ENCODE measurements around the gene LRRC37A3. TPM values are rescaled to one million over a fixed set of nuclear protein-coding genes. Genes with fewer than 3 reads are reported as not detected.
"Not testable (repeated sequence)": the region's sequence is repeated elsewhere in the genome, so short reads cannot be mapped to it uniquely, and the experiment has no call there.

Gene LRRC37A3
- total RNA-seq, 2 donors from 2014 or later = 5.5 to 22.0 TPM

GRCh38 chr17:64838513-64838912 lies 80.8 kb downstream of the LRRC37A3 start:
- peaks cover 14% of the 10 kb centered on the region for H3K4me1 Mint-ChIP-seq (ENCODE audit: low read depth)
- H3K4me3 Mint-ChIP-seq; DNase-seq; H3K27ac Mint-ChIP-seq; ATAC-seq (replicated peaks in 1 of 2); H3K9me3 Mint-ChIP-seq; H3K27me3 Mint-ChIP-seq (ENCODE audit: low read depth); H3K36me3 Mint-ChIP-seq (ENCODE audit: insufficient read depth in 2 of 2): not testable (repeated sequence)

- H3K36me3 Mint-ChIP-seq (ENCODE audit: insufficient read depth in 2 of 2); H3K27me3 Mint-ChIP-seq (ENCODE audit: low read depth); H3K9me3 Mint-ChIP-seq: not testable (repeated sequence)
- ATAC-seq (replicated peaks in 1 of 2) (peak; percentile 98), DNase-seq (peak; percentile 91 to 93)
- H3K4me1 Mint-ChIP-seq (ENCODE audit: low read depth) = peaks cover 14% of the 10 kb centered on the region
- H3K27ac Mint-ChIP-seq = peak overlapping the region; percentile 91
- peak overlapping the region; percentile 97 to 98 for H3K4me3 Mint-ChIP-seq
These were observed 82.1 kb downstream of the LRRC37A3 start for GRCh38 chr17:64837018-64837761.

- DNase-seq (peak; percentile 33 to 41), ATAC-seq (replicated peaks in 1 of 2) (peak; percentile 29 to 45)
- Mint-ChIP-seq H3K27ac (peak overlapping the region; percentile 91), H3K4me1 (ENCODE audit: low read depth) (peaks cover 14% of the 10 kb centered on the region), H3K4me3 (peak overlapping the region; percentile 97 to 98)
- not testable (repeated sequence) for H3K36me3 Mint-ChIP-seq (ENCODE audit: insufficient read depth in 2 of 2); H3K27me3 Mint-ChIP-seq (ENCODE audit: low read depth); H3K9me3 Mint-ChIP-seq
These were observed 82.7 kb downstream of the LRRC37A3 start for GRCh38 chr17:64836623-64837017.

GRCh38 chr17:64834060-64834459 lies 85.2 kb downstream of the LRRC37A3 start:
- ATAC-seq (replicated peaks in 1 of 2); H3K9me3 Mint-ChIP-seq; H3K36me3 Mint-ChIP-seq (ENCODE audit: insufficient read depth in 2 of 2); DNase-seq; H3K27ac Mint-ChIP-seq; H3K4me3 Mint-ChIP-seq; H3K27me3 Mint-ChIP-seq (ENCODE audit: low read depth): not testable (repeated sequence)
- H3K4me1 Mint-ChIP-seq (ENCODE audit: low read depth) = peaks cover 14% of the 10 kb centered on the region

- not testable (repeated sequence) for H3K27ac Mint-ChIP-seq; DNase-seq; ATAC-seq (replicated peaks in 1 of 2); H3K36me3 Mint-ChIP-seq (ENCODE audit: insufficient read depth in 2 of 2); H3K4me3 Mint-ChIP-seq; H3K4me1 Mint-ChIP-seq (ENCODE audit: low read depth); H3K9me3 Mint-ChIP-seq; H3K27me3 Mint-ChIP-seq (ENCODE audit: low read depth)
These were observed 88.6 kb downstream of the LRRC37A3 start for GRCh38 chr17:64830631-64831040.

- not testable (repeated sequence) for ATAC-seq (replicated peaks in 1 of 2); H3K4me1 Mint-ChIP-seq (ENCODE audit: low read depth); H3K4me3 Mint-ChIP-seq; H3K27me3 Mint-ChIP-seq (ENCODE audit: low read depth); DNase-seq; H3K9me3 Mint-ChIP-seq; H3K36me3 Mint-ChIP-seq (ENCODE audit: insufficient read depth in 2 of 2); H3K27ac Mint-ChIP-seq
These were observed 89.3 kb downstream of the LRRC37A3 start for GRCh38 chr17:64829824-64830630.

GRCh38 chr17:64829068-64829467 lies 90.2 kb downstream of the LRRC37A3 start:
- DNase-seq; ATAC-seq (replicated peaks in 1 of 2); H3K9me3 Mint-ChIP-seq; H3K36me3 Mint-ChIP-seq (ENCODE audit: insufficient read depth in 2 of 2); H3K27me3 Mint-ChIP-seq (ENCODE audit: low read depth); H3K27ac Mint-ChIP-seq; H3K4me3 Mint-ChIP-seq; H3K4me1 Mint-ChIP-seq (ENCODE audit: low read depth): not testable (repeated sequence)

GRCh38 chr17:64818904-64819303 lies 100.4 kb downstream of the LRRC37A3 start:
- not testable (repeated sequence) for H3K27me3 Mint-ChIP-seq (ENCODE audit: low read depth); ATAC-seq (replicated peaks in 1 of 2); H3K36me3 Mint-ChIP-seq (ENCODE audit: insufficient read depth in 2 of 2); H3K4me3 Mint-ChIP-seq; H3K27ac Mint-ChIP-seq; DNase-seq; H3K4me1 Mint-ChIP-seq (ENCODE audit: low read depth); H3K9me3 Mint-ChIP-seq

GRCh38 chr17:64815833-64816198 lies 103.5 kb downstream of the LRRC37A3 start:
- H3K27me3 Mint-ChIP-seq (ENCODE audit: low read depth); H3K36me3 Mint-ChIP-seq (ENCODE audit: insufficient read depth in 2 of 2); H3K9me3 Mint-ChIP-seq; DNase-seq; H3K27ac Mint-ChIP-seq; H3K4me3 Mint-ChIP-seq; ATAC-seq (replicated peaks in 1 of 2); H3K4me1 Mint-ChIP-seq (ENCODE audit: low read depth): not testable (repeated sequence)

- DNase-seq; H3K4me3 Mint-ChIP-seq; H3K27ac Mint-ChIP-seq; H3K4me1 Mint-ChIP-seq (ENCODE audit: low read depth); ATAC-seq (replicated peaks in 1 of 2); H3K36me3 Mint-ChIP-seq (ENCODE audit: insufficient read depth in 2 of 2); H3K27me3 Mint-ChIP-seq (ENCODE audit: low read depth); H3K9me3 Mint-ChIP-seq: not testable (repeated sequence)
These were observed 104.1 kb downstream of the LRRC37A3 start for GRCh38 chr17:64814993-64815832.

GRCh38 chr17:64808178-64808977 lies 110.9 kb downstream of the LRRC37A3 start:
- not testable (repeated sequence) for H3K27me3 Mint-ChIP-seq (ENCODE audit: low read depth); H3K36me3 Mint-ChIP-seq (ENCODE audit: insufficient read depth in 2 of 2); H3K9me3 Mint-ChIP-seq
- H3K4me1 Mint-ChIP-seq (ENCODE audit: low read depth) = peaks cover 21% of the 10 kb centered on the region
- peak; percentile 67 to 76 for DNase-seq
- ATAC-seq (replicated peaks in 1 of 2) = peak; percentile 95 to 97
- H3K27ac Mint-ChIP-seq = peak overlapping the region; percentile 96
- H3K4me3 Mint-ChIP-seq = peak overlapping the region; percentile 73 to 74
